ENCODE data around the gene WHAMM. TPM values are rescaled to one million over a fixed set of nuclear protein-coding genes. Genes with fewer than 3 reads are reported as not detected.

The WHAMM gene
- total and polyA plus RNA-seq, 2 of the 4 experiments (the other 2 are of a cell fraction) = 1.4 to 4.1 TPM

DNA sequence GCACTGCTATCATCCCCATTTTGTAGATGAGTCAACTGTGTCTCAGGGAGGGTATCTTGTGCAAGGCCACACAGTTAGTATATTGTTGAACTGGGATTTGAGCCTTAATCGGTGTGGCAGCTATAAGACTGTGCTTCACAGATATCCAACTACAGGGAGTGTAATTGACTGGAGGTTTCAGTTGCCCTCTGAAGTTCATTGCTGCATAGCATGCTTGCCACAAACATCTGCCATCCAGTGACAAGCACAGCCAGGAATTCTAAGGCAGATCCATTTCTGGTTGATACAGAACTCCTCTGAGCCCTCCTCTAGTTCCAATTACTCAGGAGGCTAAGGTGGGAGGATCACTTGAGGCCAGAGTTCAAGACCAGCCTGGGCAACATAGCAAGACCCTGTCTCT lies 19.9 kb upstream of the WHAMM start:
- WGBS, 2 experiments (ENCODE audit: extremely low coverage in 2 of 2, insufficient read length in 1 of 2) = no CpG with 5 or more reads among the region's 1 CpG
- ATAC-seq (ENCODE audit: low read depth) (peak; percentile 62), DNase-seq (no peak)
- H2BK15ac ChIP-seq (ENCODE audit: low read depth, low read length) = no peak overlapping the region
- no peak overlapping the region for H4K5ac ChIP-seq (ENCODE audit: low read depth, low read length)
- no peak overlapping the region for H3K14ac ChIP-seq (replicated peaks; ENCODE audit: low read depth, low read length)
- ChIA-PET POLR2A (ENCODE audit: unreplicated experiment) (no interaction called here), CTCF (no interaction called here)
- no peak overlapping the region for H4K8ac ChIP-seq (ENCODE audit: low read depth in 2 of 2, low read length in 2 of 2)
- no peak overlapping the region for H3K4me2 ChIP-seq (ENCODE audit: low read depth, low read length)
- no peaks in the 10 kb centered on the region for H3K9me1 ChIP-seq (ENCODE audit: insufficient read depth, low read length)
- no peak overlapping the region for H3K4ac ChIP-seq (ENCODE audit: low read depth, low read length)
- H4K91ac ChIP-seq (ENCODE audit: insufficient read depth, low read depth, low read length) = no peak overlapping the region
- H2BK5ac ChIP-seq (ENCODE audit: low read depth, low read length, poor library complexity, severe bottlenecking) = no peak overlapping the region
- no peak overlapping the region for H3K56ac ChIP-seq (ENCODE audit: extremely low read depth, insufficient read depth, low read length)
- no peak overlapping the region for H2AFZ ChIP-seq (replicated peaks; ENCODE audit: low read length, poor library complexity)
- no peaks in the 10 kb centered on the region for H3K9me3 ChIP-seq (ENCODE audit: control insufficient read depth, insufficient read depth, low read length)
- intact Hi-C loops (cut with micrococcal nuclease) (no loop called here), dilution Hi-C loops (cut with HindIII; ENCODE audit: low sequenced_read_pairs, unreplicated experiment) (no loop called here), in situ Hi-C loops (cut with MboI; ENCODE audit: low sequenced_read_pairs) (no loop called here)
- no peak overlapping the region for H3K4me3 ChIP-seq (ENCODE audit: insufficient read depth, low read depth, low read length)
- TF ChIP-seq, protein P1, sequence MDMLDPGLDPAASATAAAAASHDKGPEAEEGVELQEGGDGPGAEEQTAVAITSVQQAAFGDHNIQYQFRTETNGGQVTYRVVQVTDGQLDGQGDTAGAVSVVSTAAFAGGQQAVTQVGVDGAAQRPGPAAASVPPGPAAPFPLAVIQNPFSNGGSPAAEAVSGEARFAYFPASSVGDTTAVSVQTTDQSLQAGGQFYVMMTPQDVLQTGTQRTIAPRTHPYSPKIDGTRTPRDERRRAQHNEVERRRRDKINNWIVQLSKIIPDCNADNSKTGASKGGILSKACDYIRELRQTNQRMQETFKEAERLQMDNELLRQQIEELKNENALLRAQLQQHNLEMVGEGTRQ (IDR thresholded peaks at IDR 0.05; ENCODE audit: low read depth, low read length) = no peak
- TF ChIP-seq POLR2A (IDR thresholded peaks at IDR 0.05; ENCODE audit: low read depth, low read length) (no peak), RFX5 (IDR thresholded peaks at IDR 0.05; ENCODE audit: low read depth, low read length) (no peak), MAZ (IDR thresholded peaks at IDR 0.05; ENCODE audit: borderline replicate concordance, low read depth, low read length) (no peak), RAD21 (IDR thresholded peaks at IDR 0.05; ENCODE audit: low read length) (no peak), FOS (IDR thresholded peaks at IDR 0.05; ENCODE audit: low read depth, low read length) (no peak), CEBPB (IDR thresholded peaks at IDR 0.05; ENCODE audit: low read depth, low read length) (no peak), MXI1 (IDR thresholded peaks at IDR 0.05; ENCODE audit: borderline replicate concordance, low read depth, low read length) (no peak)
- TF ChIP-seq, protein P2, sequence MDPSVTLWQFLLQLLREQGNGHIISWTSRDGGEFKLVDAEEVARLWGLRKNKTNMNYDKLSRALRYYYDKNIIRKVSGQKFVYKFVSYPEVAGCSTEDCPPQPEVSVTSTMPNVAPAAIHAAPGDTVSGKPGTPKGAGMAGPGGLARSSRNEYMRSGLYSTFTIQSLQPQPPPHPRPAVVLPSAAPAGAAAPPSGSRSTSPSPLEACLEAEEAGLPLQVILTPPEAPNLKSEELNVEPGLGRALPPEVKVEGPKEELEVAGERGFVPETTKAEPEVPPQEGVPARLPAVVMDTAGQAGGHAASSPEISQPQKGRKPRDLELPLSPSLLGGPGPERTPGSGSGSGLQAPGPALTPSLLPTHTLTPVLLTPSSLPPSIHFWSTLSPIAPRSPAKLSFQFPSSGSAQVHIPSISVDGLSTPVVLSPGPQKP (IDR thresholded peaks at IDR 0.05; ENCODE audit: borderline replicate concordance, low read depth, low read length) = no peak
- H3K79me1 ChIP-seq (ENCODE audit: low read depth in 1 of 2, low read length in 2 of 2) = no peaks in the 10 kb centered on the region
- no peak overlapping the region for H3K23ac ChIP-seq (ENCODE audit: low read depth, low read length)
- H3K9ac ChIP-seq (ENCODE audit: low read depth, low read length) = no peak overlapping the region
- no peaks in the 10 kb centered on the region for H3K36me3 ChIP-seq (ENCODE audit: control insufficient read depth, insufficient read depth, low read length)
- H4K20me1 ChIP-seq (ENCODE audit: insufficient read depth, low read length) = no peaks in the 10 kb centered on the region
- H3K4me1 ChIP-seq (ENCODE audit: control insufficient read depth, insufficient read depth, low read length) = no peaks in the 10 kb centered on the region
- no peak overlapping the region for H3K27ac ChIP-seq (ENCODE audit: insufficient read depth, low read length)
- no peak overlapping the region for H2AK5ac ChIP-seq (ENCODE audit: low read depth, low read length)
- no peak overlapping the region for H2BK120ac ChIP-seq (ENCODE audit: low read depth, low read length)
- H3K27me3 ChIP-seq (ENCODE audit: control insufficient read depth, insufficient read depth, low read length) = no peaks in the 10 kb centered on the region
- no peak overlapping the region for H2AK9ac ChIP-seq (replicated peaks; ENCODE audit: low read depth, low read length, poor library complexity)
- no peak overlapping the region for H2BK20ac ChIP-seq (ENCODE audit: low read depth, low read length)
- no TSS peak for BruUV-seq (replicated peaks)
- H3K18ac ChIP-seq (ENCODE audit: low read depth, low read length) = no peak overlapping the region
